Fibroblast of upper back skin (primary cell): ENCODE measurements around the gene TMX3.

Source experiments
- DNase-seq: peaks from one replicate; pipeline ENCODE4 v3.0.0-alpha.2; 2013

TMX3 gene

GRCh38 chr18:68714712-68715496 lies at the start of gene TMX3:
TSS of gene TMX3 (minus strand) at chr18:68715108. CDS start at chr18:68714981, 127 bp downstream.
- DNase-seq, result peak; percentile 91

GRCh38 chr18:68764016-68764415 lies 49.1 kb upstream of the TMX3 start:
- peak; percentile 55 for DNase-seq

- no peak for DNase-seq
Measured at GRCh38 chr18:68763083-68763482, 48.2 kb upstream of the TMX3 start.

GRCh38 chr18:68759308-68759707 lies 44.4 kb upstream of the TMX3 start:
- no peak for DNase-seq

GRCh38 chr18:68757126-68757525 lies 42.2 kb upstream of the TMX3 start:
- peak; percentile 62 for DNase-seq

- peak; percentile 79 for DNase-seq
Measured at GRCh38 chr18:68742206-68742605, 27.3 kb upstream of the TMX3 start.

GRCh38 chr18:68740966-68741365 lies 26.1 kb upstream of the TMX3 start:
- DNase-seq, result no peak

GRCh38 chr18:68739462-68739861 lies 24.6 kb upstream of the TMX3 start:
- DNase-seq, result no peak

- no peak for DNase-seq
Measured at GRCh38 chr18:68738564-68738963, 23.7 kb upstream of the TMX3 start.

- peak; percentile 69 for DNase-seq
Measured at GRCh38 chr18:68735483-68736343, 20.8 kb upstream of the TMX3 start.

GRCh38 chr18:68734308-68734707 lies 19.4 kb upstream of the TMX3 start:
- DNase-seq, result peak; percentile 60

GRCh38 chr18:68733707-68734106 lies 18.8 kb upstream of the TMX3 start:
- no peak for DNase-seq

- no peak for DNase-seq
Measured at GRCh38 chr18:68728081-68728700, 13.3 kb upstream of the TMX3 start.

- DNase-seq, result no peak
Measured at GRCh38 chr18:68727506-68727905, 12.6 kb upstream of the TMX3 start.

- peak; percentile 50 for DNase-seq
Measured at GRCh38 chr18:68725346-68725745, 10.4 kb upstream of the TMX3 start.

- no peak for DNase-seq
Measured at GRCh38 chr18:68724021-68724420, 9.1 kb upstream of the TMX3 start.

- DNase-seq, result no peak
Measured at GRCh38 chr18:68723539-68723938, 8.6 kb upstream of the TMX3 start.

GRCh38 chr18:68722821-68723220 lies 7.9 kb upstream of the TMX3 start:
- DNase-seq, result no peak

- no peak for DNase-seq
Measured at GRCh38 chr18:68721681-68722583, 7.0 kb upstream of the TMX3 start.

- DNase-seq, result no peak
Measured at GRCh38 chr18:68714366-68714711, 569 bp downstream of the TMX3 start.

- DNase-seq, result no peak
Measured at GRCh38 chr18:68713796-68714195, 1.1 kb downstream of the TMX3 start.

GRCh38 chr18:68713131-68713530 lies 1.8 kb downstream of the TMX3 start:
- no peak for DNase-seq

- DNase-seq, result no peak
Measured at GRCh38 chr18:68707646-68708045, 7.3 kb downstream of the TMX3 start.
